Left ventricle myocardium superior (tissue), 1 donor: ENCODE data around the gene KIAA0040. TPM values are rescaled to one million over a fixed set of nuclear protein-coding genes. Genes with fewer than 3 reads are reported as not detected.
"Not testable (repeated sequence)": the region's sequence is repeated elsewhere in the genome, so short reads cannot be mapped to it uniquely, and the experiment has no call there.

Experiments used
- ATAC-seq: fragments of 200-7000 bp; cut with Tn5 transposase; one replicate; pipeline ENCODE4 v1.9.1; 2020; ENCODE audit warnings: mild to moderate bottlenecking, moderate library complexity
- DNase-seq: peaks from one replicate; pipeline ENCODE4 v3.0.0-alpha.2; 2020
- intact Hi-C: fragments of 100-400 bp; cut with micrococcal nuclease; formaldehyde crosslinking; loops from one replicate; pipeline ENCODE4 v1.11.0; 2022
- total RNA-seq: library from RNA; stranded (reverse); fragmentation: NEBNext Ultra II Directional; extraction: Animal tissue kit (Norgen Biotek cat#: 25700); gene quantifications from one replicate; pipeline ENCODE4 v1.2.1, GENCODE V29; 2021
- donor health status: DM: no; HTN: yes; CAD: no; lungs with severe emphysema.

The KIAA0040 gene
- total RNA-seq, 1 donor from 2014 or later, result 16.9 TPM

DNA sequence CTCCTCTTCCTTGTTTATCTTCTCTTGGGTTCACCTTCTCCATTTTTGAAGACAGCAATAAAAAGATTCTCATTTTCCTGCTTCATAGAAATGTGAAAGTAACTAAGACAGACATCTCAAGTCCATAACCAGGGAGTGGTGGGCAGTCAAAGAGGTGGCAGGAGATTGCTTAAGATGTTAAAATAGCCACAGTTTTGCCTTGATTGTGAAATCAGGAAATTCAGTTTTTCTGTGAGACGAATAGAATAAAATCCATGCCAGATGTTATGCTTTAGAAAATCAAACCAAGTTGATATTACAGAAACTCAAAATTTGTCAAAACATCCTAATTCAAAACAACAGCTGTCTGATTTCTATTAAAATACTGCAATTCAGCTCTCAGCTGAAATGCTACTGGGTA, 67.7 kb downstream of the KIAA0040 start:
- DNase-seq (no peak), ATAC-seq (peak; percentile 52)

DNA sequence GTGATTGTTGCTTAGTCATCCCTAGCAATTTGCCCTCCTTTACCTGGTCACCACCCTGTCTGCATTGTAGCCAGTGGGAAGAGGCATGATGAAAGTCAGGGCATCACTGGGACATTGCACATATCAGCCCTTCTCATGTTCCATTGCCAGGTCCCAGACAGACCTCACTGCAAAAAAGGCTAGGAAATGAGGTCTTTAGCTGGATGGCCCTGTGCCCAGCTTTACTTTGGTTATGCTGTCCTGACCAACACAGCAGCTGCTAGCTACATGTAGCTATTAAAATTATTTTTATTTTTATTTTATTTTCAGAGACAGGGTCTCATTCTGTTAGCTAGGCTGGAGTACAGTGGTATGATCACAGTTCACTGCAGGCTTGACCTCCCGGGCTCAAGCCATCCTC, 72.1 kb downstream of the KIAA0040 start:
- DNase-seq (no peak), ATAC-seq (no peak)
- intact Hi-C loops, result no loop called here

More for the DNA sequence above, 67.7 kb downstream of the KIAA0040 start:
- intact Hi-C loops, result loop anchor here (2.0 kb wide), 1 partner anchor 96 kb away; no protein-coding TSS in a partner anchor

DNA sequence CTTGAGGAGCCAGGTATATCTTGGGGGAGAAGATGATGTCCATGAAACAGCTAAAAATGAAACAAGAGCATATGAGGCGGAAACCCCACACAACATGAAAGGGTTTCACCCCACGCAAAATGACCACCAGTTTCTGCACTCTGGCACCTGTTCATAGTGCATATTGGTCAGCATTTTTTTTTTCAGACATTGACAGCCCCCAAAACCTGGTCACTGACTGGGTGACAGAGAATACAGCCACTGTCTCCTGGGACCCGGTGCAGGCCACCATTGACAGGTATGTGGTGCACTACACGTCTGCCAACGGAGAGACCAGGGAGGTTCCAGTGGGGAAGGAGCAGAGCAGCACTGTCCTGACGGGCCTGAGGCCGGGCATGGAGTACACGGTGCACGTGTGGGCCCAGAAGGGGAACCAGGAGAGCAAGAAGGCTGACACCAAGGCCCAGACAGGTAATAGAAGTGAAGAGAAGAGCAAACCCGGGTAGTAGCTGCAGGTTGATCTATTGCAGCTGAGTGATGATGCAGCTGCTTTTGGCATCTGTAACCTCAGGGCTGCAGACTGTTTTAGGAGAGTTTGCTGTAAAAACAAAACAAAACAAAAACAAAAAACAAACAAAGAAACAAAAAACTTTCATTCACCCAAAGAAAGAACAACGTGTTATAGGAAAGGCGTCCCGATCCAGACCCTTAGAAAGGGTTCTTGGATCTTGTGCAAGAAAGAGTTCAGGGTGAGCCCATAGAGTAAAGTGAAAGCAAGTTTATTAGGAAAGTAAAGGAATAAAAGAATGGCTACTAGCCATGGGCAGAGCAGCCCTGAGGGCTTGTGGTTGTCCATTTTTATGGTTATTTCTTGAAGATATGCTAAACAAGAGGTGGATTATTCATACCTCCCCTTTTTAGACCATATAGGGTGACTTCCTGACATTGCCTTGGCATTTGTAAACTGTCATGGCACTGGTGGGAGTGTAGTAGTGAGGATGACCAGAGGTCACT, 73.9 kb downstream of the KIAA0040 start:
- intact Hi-C loops, result no loop called here
- ATAC-seq (no peak), DNase-seq (no peak)

DNA sequence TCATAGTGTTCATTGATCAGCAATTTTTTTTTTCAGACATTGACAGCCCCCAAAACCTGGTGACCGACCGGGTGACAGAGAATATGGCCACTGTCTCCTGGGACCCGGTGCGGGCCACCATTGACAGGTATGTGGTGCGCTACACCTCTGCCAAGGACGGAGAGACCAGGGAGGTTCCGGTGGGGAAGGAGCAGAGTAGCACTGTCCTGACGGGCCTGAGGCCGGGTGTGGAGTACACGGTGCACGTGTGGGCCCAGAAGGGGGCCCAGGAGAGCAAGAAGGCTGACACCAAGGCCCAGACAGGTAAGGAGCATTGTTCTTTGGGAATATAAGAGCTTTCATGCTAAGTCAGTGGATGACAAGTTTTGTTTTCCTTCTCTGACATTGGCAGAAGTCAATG, 75.7 kb downstream of the KIAA0040 start:
- no peak for DNase-seq
- ATAC-seq, result no peak
- intact Hi-C loops, result no loop called here

DNA sequence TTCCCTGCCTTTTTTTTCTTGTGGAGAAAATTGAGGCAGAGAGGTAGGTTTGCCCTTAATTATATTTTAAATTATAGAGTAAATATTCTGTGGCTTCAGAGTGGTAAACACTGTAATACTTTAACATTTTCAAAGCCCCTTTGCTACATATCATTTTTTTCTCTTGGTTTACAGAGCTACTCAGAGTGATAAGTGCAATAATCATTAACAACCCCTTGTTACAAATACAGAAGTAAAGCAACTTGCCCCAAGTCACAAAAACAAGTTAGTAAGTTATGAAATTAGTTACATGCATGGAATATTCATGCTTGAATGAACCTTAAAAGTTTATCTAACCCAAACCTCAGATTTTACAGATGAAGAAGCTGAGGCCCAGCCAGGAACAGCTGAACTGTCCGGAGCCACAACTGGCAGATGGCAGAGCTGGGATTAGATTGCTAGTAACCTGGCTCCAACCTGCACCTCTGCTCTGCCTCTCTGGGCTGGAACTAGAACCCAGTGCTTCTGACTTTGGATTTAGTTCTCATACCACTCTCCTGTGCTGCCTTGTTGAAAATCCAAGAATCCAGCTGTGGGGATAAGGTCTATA, 76.3 kb downstream of the KIAA0040 start:
- DNase-seq (no peak), ATAC-seq (no peak)
- intact Hi-C loops, result no loop called here

DNA sequence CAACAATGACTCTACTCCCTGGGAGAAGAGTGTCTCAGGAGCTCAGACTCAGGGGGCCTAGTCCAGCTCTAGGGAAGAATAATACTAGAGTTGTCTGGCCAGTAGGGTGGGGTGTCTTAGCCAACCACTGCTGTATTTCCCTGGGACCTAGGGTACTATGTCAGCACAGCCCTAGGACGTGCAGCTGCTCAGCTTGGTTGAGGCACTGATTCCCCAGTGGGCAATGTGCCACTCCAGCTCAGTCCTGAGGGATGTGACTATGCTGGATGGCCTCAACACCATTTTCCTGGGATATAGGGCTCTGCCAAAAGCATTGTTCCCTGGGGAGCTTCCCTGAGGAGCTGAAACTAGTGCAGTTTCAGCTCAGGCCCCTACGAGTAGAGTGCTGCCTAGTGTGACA, 77.6 kb downstream of the KIAA0040 start:
- intact Hi-C loops, result no loop called here
- no peak for DNase-seq
- ATAC-seq, result no peak

DNA sequence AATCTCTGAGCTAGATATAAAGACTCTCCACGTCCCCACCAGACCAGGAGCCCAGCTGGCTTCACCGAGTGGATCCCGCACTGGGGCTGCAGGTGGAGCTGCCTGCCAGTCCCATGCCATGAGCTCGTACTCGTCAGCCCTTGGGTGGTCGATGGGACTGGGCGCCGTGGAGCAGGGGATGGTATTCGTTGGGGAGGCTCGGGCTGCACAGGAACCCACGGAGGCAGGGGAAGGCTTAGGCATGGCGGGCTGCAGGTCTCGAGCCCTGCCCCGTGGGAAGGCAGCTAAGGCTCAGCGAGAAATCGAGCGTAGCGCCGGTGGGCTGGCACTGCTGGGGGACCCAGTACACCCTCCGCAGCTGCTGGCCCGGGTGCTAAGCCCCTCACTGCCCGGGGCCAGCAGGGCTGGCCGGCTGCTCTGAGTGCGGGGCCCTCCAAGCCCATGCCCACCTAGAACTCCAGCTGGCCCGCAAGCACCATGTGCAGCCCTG, 84.2 kb downstream of the KIAA0040 start:
- DNase-seq, ATAC-seq, intact Hi-C loops: not testable (repeated sequence)

Other genes starting within 250 kb of the KIAA0040 start
- gene CACYBP, start 192.8 kb downstream of the KIAA0040 start, total RNA-seq, result 92.5 TPM
- 29.5 TPM for gene MRPS14, start 169.4 kb downstream of the KIAA0040 start, total RNA-seq
- 0.07 TPM for gene TNN, start 124.9 kb downstream of the KIAA0040 start, total RNA-seq